H9 (cell line): ENCODE measurements around the gene ABHD12. TPM values are rescaled to one million over a fixed set of nuclear protein-coding genes. Genes with fewer than 3 reads are reported as not detected.

Experiments used
- DNase-seq: peaks from one replicate; pipeline ENCODE4 v3.0.0-alpha.2; 2017
- H2AFZ ChIP-seq: one replicate; pipeline ENCODE4 v1.6.1; 2013; ENCODE audit warnings: mild to moderate bottlenecking, low read length, control low read depth, moderate library complexity
- H2AK5ac ChIP-seq: 2 replicates; pipeline ENCODE4 v1.6.1; 2013; ENCODE audit warnings: low read length, control low read depth, mixed read lengths; ENCODE audit not compliant: insufficient read length
- H2BK120ac ChIP-seq: one replicate; pipeline ENCODE4 v1.6.1; 2013; ENCODE audit warnings: low read depth, mild to moderate bottlenecking, low read length, control low read depth, inconsistent platforms; ENCODE audit not compliant: poor library complexity, severe bottlenecking
- H2BK12ac ChIP-seq: 2 replicates; pipeline ENCODE4 v1.6.1; 2013; ENCODE audit warnings: low read length, control low read depth, mixed read lengths, low read depth; ENCODE audit not compliant: insufficient read length
- H2BK15ac ChIP-seq: 2 replicates; pipeline ENCODE4 v1.6.1; 2013; ENCODE audit warnings: low read depth, low read length, control low read depth
- H2BK20ac ChIP-seq: one replicate; pipeline ENCODE4 v1.6.1; 2013; ENCODE audit warnings: low read depth, mild to moderate bottlenecking, low read length, control low read depth, inconsistent platforms; ENCODE audit not compliant: poor library complexity, severe bottlenecking
- H2BK5ac ChIP-seq: 2 replicates; pipeline ENCODE4 v1.6.1; 2013; ENCODE audit warnings: low read length, control low read depth, mixed read lengths; ENCODE audit not compliant: insufficient read length
- H3K14ac ChIP-seq: 2 replicates; pipeline ENCODE4 v1.6.1; 2013; ENCODE audit warnings: low read length, control low read depth; ENCODE audit not compliant: insufficient read depth
- H3K18ac ChIP-seq: 2 replicates; pipeline ENCODE4 v1.6.1; 2013; ENCODE audit warnings: low read depth, mild to moderate bottlenecking, mixed read lengths, low read length, control low read depth; ENCODE audit not compliant: insufficient read length
- H3K23ac ChIP-seq: 2 replicates; pipeline ENCODE4 v1.6.1; 2013; ENCODE audit warnings: low read length, control low read depth, mixed read lengths, low read depth; ENCODE audit not compliant: insufficient read length
- H3K23me2 ChIP-seq: 2 replicates; pipeline ENCODE4 v1.6.1; 2013; ENCODE audit warnings: low read depth, mild to moderate bottlenecking, mixed read lengths, low read length, control low read depth; ENCODE audit not compliant: insufficient read length, poor library complexity, severe bottlenecking
- H3K27ac ChIP-seq: 2 replicates; pipeline ENCODE4 v1.5.1; 2013; ENCODE audit warnings: low read length, control low read depth, mixed read lengths, low read depth; ENCODE audit not compliant: insufficient read length
- H3K27me3 ChIP-seq: 2 replicates; pipeline ENCODE4 v1.6.1; 2013; ENCODE audit warnings: low read length, control low read depth, inconsistent platforms; ENCODE audit not compliant: insufficient read depth
- H3K4ac ChIP-seq: 2 replicates; pipeline ENCODE4 v1.6.1; 2013; ENCODE audit warnings: low read depth, mild to moderate bottlenecking, control low read depth, inconsistent platforms, low read length, moderate library complexity
- H3K4me1 ChIP-seq: 2 replicates; pipeline ENCODE4 v1.6.1; 2013; ENCODE audit warnings: low read length, control low read depth, inconsistent platforms; ENCODE audit not compliant: insufficient read depth
- H3K4me2 ChIP-seq: 2 replicates; pipeline ENCODE4 v1.6.1; 2013; ENCODE audit warnings: low read length, control low read depth, mixed read lengths; ENCODE audit not compliant: insufficient read length, insufficient read depth
- H3K56ac ChIP-seq: 2 replicates; pipeline ENCODE4 v1.6.1; 2013; ENCODE audit warnings: low read depth, mild to moderate bottlenecking, mixed read lengths, low read length, control low read depth; ENCODE audit not compliant: insufficient read length
- H3K79me1 ChIP-seq: 2 replicates; pipeline ENCODE4 v1.6.1; 2013; ENCODE audit warnings: low read depth, mild to moderate bottlenecking, moderate library complexity, low read length, control low read depth, inconsistent platforms; ENCODE audit not compliant: insufficient read depth, poor library complexity, severe bottlenecking
- H3K79me2 ChIP-seq: 2 replicates; pipeline ENCODE4 v1.6.1; 2013; ENCODE audit warnings: low read length, control low read depth, inconsistent platforms; ENCODE audit not compliant: insufficient read depth
- H3K9ac ChIP-seq: 2 replicates; pipeline ENCODE4 v1.6.1; 2013; ENCODE audit warnings: low read length, control low read depth, mixed read lengths; ENCODE audit not compliant: insufficient read length; ENCODE audit errors: extremely low read depth
- H3K9me3 ChIP-seq: one replicate; pipeline ENCODE4 v1.6.1; 2013; ENCODE audit warnings: low read depth, low read length, inconsistent platforms; ENCODE audit not compliant: control insufficient read depth
- H3T11ph ChIP-seq: one replicate; pipeline ENCODE4 v1.6.1; 2013; ENCODE audit warnings: mild to moderate bottlenecking, low read length, control low read depth, inconsistent platforms
- H4K20me1 ChIP-seq: one replicate; pipeline ENCODE4 v1.6.1; 2013; ENCODE audit not compliant: control insufficient read depth, insufficient read length, insufficient read depth
- H4K5ac ChIP-seq: 2 replicates; pipeline ENCODE4 v1.6.1; 2013; ENCODE audit warnings: low read depth, mild to moderate bottlenecking, mixed read lengths, low read length, control low read depth; ENCODE audit not compliant: insufficient read length
- H4K8ac ChIP-seq: replicated peaks from 2 replicates; pipeline ENCODE4 v1.6.1; 2013; ENCODE audit warnings: low read length, control low read depth, mixed read lengths, low read depth; ENCODE audit not compliant: insufficient read length
- H4K91ac ChIP-seq: 2 replicates; pipeline ENCODE4 v1.6.1; 2013; ENCODE audit warnings: low read depth, mild to moderate bottlenecking, moderate library complexity, mixed read lengths, low read length, control low read depth; ENCODE audit not compliant: insufficient read length
- H3K27ac Mint-ChIP-seq, 3 experiments: 2 replicates in 2 of 3; 3 replicates in 1 of 3; pipeline ENCODE4 v1.8.0; 2020 to 2021; ENCODE audit warnings: mixed read lengths in 3 of 3, mild to moderate bottlenecking in 1 of 3, moderate library complexity in 1 of 3
- H3K27me3 Mint-ChIP-seq: 2 replicates; pipeline ENCODE4 v1.8.0; 2021; ENCODE audit warnings: low read depth, mild to moderate bottlenecking, moderate library complexity, mixed read lengths
- H3K36me3 Mint-ChIP-seq, 3 experiments: 2 replicates in 2 of 3; 3 replicates in 1 of 3; pipeline ENCODE4 v1.8.0; 2020 to 2021; ENCODE audit warnings: low read depth in 3 of 3, mixed read lengths in 3 of 3; ENCODE audit not compliant: insufficient read depth in 1 of 3
- H3K4me1 Mint-ChIP-seq, 2 experiments: 2 replicates each; pipeline ENCODE4 v1.8.0; 2020; ENCODE audit warnings: mixed read lengths in 2 of 2
- H3K4me3 Mint-ChIP-seq, 2 experiments: 2 replicates in 1 of 2; 3 replicates in 1 of 2; pipeline ENCODE4 v1.8.0; 2020 to 2021; ENCODE audit warnings: mild to moderate bottlenecking in 2 of 2, mixed read lengths in 2 of 2, moderate library complexity in 1 of 2
- H3K9me3 Mint-ChIP-seq, 2 experiments: 2 replicates in 1 of 2; 3 replicates in 1 of 2; pipeline ENCODE4 v1.8.0; 2020; ENCODE audit warnings: mild to moderate bottlenecking in 2 of 2, mixed read lengths in 2 of 2, moderate library complexity in 1 of 2
- WGBS: extraction: QIAGEN DNeasy Blood & Tissue Kit; methylation state at CpG from one replicate; pipeline ENCODE4 v1.1.7; 2013; ENCODE audit warnings: missing lambda C conversion rate, low lambda C conversion rate, mixed read lengths; ENCODE audit not compliant: insufficient read length; ENCODE audit errors: extremely low coverage; 5-methylcytosine and 5-hydroxymethylcytosine counted together
- total RNA-seq: library from RNA; stranded (reverse); gene quantifications from 2 replicates; pipeline ENCODE4 v1.2.1, GENCODE V29; 2021
- TF ChIP-seq, protein P1 (sequence below): fragments of 200-600 bp; sonication (generic); conservative IDR thresholded peaks from 3 replicates; pipeline ENCODE4 v1.8.0; 2021; ENCODE audit warnings: antibody characterized with exemption, mild to moderate bottlenecking

ABHD12 gene
- total RNA-seq, 1 experiment from 2014 or later, result 54.4 TPM

DNA sequence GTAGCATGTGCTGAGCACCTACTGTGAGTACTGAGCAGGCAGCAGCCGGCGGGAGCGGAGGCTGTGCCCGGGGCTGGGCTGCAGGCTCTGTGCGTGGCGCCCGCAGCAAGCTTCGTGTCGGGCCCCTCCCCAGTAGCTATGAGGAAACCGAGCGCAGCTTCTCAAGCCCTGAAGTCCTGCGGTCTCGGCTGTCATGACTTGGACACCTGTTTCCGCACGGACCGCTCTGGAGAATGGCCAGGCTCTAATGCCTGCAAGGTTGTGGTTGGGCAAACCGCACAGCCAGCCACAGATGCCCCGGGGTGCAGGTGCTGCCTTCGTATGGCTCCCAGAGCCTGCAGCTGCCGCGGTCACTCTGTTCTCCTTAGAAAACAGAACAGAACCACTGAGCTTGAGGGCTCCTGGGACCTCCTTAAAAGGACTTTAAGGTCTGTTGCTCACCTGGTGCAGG is 109.1 kb downstream of the ABHD12 start:
- no peak overlapping the region for H2BK20ac ChIP-seq
- H3K27ac ChIP-seq, result no peak overlapping the region
- H3K79me2 ChIP-seq, result no peaks in the 10 kb centered on the region
- no peak overlapping the region for H2BK120ac ChIP-seq
- no peak overlapping the region for H3K4me3 Mint-ChIP-seq
- no peak overlapping the region for H3T11ph ChIP-seq
- no peak overlapping the region for H4K5ac ChIP-seq
- no peak overlapping the region for H3K23ac ChIP-seq
- H3K9ac ChIP-seq, result no peak overlapping the region
- H3K14ac ChIP-seq, result no peak overlapping the region
- no peak overlapping the region for H4K8ac ChIP-seq
- no peak overlapping the region for H4K91ac ChIP-seq
- peaks cover 0 to 4% of the 10 kb centered on the region in 2 experiments; a peak in 1 of 4 replicates for H3K4me1 Mint-ChIP-seq
- no peak overlapping the region for H3K4me2 ChIP-seq
- no peaks in the 10 kb centered on the region for H3K4me1 ChIP-seq
- no peaks in the 10 kb centered on the region for H3K27me3 ChIP-seq
- H3K9me3 Mint-ChIP-seq, result no peaks in the 10 kb centered on the region
- TF ChIP-seq, protein P1, sequence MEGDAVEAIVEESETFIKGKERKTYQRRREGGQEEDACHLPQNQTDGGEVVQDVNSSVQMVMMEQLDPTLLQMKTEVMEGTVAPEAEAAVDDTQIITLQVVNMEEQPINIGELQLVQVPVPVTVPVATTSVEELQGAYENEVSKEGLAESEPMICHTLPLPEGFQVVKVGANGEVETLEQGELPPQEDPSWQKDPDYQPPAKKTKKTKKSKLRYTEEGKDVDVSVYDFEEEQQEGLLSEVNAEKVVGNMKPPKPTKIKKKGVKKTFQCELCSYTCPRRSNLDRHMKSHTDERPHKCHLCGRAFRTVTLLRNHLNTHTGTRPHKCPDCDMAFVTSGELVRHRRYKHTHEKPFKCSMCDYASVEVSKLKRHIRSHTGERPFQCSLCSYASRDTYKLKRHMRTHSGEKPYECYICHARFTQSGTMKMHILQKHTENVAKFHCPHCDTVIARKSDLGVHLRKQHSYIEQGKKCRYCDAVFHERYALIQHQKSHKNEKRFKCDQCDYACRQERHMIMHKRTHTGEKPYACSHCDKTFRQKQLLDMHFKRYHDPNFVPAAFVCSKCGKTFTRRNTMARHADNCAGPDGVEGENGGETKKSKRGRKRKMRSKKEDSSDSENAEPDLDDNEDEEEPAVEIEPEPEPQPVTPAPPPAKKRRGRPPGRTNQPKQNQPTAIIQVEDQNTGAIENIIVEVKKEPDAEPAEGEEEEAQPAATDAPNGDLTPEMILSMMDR, result no peak
- no peak overlapping the region for H3K27ac Mint-ChIP-seq
- no CpG with 5 or more reads among the region's 21 CpGs for WGBS
- no peaks in the 10 kb centered on the region for H4K20me1 ChIP-seq
- H2BK5ac ChIP-seq, result no peak overlapping the region
- peaks cover 26 to 69% (median 49%) of the 10 kb centered on the region in 3 experiments; a peak in 6 of 7 replicates for H3K36me3 Mint-ChIP-seq
- H3K23me2 ChIP-seq, result no peaks in the 10 kb centered on the region
- H2BK15ac ChIP-seq, result no peak overlapping the region
- H2AK5ac ChIP-seq, result no peak overlapping the region
- no peak overlapping the region for H3K56ac ChIP-seq
- H3K9me3 ChIP-seq, result no peaks in the 10 kb centered on the region
- H3K27me3 Mint-ChIP-seq, result no peaks in the 10 kb centered on the region
- H3K79me1 ChIP-seq, result no peaks in the 10 kb centered on the region
- H3K18ac ChIP-seq, result no peak overlapping the region
- H3K4ac ChIP-seq, result no peak overlapping the region
- DNase-seq, result no peak
- no peak overlapping the region for H2AFZ ChIP-seq
- no peak overlapping the region for H2BK12ac ChIP-seq
